Measurements from ENCODE around the gene RCHY1.

DNA sequence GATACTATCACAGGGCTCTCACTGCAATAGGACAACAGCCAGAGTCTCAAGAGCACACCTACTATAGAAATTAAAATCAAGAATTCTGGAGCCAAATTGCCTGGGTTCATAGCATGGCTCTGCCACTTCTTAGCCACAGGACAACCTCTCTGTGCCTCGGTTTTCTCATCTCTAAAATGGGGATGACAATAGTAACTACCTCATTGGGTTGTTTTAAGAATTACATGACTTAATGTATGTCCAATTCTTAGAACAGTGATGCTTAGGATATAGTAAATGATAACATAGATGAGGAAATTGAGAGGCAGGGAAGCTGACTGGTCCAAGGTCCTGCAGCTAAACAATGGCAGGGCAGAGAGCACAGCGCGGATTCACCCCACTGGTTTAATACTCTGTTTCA lies 30.7 kb upstream of the RCHY1 start:
- TF ChIP-seq EP300 (IDR thresholded peaks at IDR 0.05; ENCODE audit: borderline replicate concordance): no peak
- TF ChIP-seq, protein P1, sequence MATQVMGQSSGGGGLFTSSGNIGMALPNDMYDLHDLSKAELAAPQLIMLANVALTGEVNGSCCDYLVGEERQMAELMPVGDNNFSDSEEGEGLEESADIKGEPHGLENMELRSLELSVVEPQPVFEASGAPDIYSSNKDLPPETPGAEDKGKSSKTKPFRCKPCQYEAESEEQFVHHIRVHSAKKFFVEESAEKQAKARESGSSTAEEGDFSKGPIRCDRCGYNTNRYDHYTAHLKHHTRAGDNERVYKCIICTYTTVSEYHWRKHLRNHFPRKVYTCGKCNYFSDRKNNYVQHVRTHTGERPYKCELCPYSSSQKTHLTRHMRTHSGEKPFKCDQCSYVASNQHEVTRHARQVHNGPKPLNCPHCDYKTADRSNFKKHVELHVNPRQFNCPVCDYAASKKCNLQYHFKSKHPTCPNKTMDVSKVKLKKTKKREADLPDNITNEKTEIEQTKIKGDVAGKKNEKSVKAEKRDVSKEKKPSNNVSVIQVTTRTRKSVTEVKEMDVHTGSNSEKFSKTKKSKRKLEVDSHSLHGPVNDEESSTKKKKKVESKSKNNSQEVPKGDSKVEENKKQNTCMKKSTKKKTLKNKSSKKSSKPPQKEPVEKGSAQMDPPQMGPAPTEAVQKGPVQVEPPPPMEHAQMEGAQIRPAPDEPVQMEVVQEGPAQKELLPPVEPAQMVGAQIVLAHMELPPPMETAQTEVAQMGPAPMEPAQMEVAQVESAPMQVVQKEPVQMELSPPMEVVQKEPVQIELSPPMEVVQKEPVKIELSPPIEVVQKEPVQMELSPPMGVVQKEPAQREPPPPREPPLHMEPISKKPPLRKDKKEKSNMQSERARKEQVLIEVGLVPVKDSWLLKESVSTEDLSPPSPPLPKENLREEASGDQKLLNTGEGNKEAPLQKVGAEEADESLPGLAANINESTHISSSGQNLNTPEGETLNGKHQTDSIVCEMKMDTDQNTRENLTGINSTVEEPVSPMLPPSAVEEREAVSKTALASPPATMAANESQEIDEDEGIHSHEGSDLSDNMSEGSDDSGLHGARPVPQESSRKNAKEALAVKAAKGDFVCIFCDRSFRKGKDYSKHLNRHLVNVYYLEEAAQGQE (IDR thresholded peaks at IDR 0.05; ENCODE audit: low read depth): no peak
- TF ChIP-seq YY1 (IDR thresholded peaks at IDR 0.05; ENCODE audit: low read depth): no peak
- TF ChIP-seq ZBTB7A (IDR thresholded peaks at IDR 0.05; ENCODE audit: low read depth): no peak
- TF ChIP-seq RAD21 (IDR thresholded peaks at IDR 0.05; ENCODE audit: low read depth): no peak
- no peak for TF ChIP-seq MAX (IDR thresholded peaks at IDR 0.05)
- TF ChIP-seq USF1 (IDR thresholded peaks at IDR 0.05): no peak

All from Ishikawa (cell line).